NCI-H2227 (cell line): Measurements from ENCODE around the gene HCRTR2.
"Not testable (repeated sequence)": the region's sequence is repeated elsewhere in the genome, so short reads cannot be mapped to it uniquely, and the experiment has no call there.

Experiments used
- DNase-seq: peaks from one replicate; lab custom pipeline; 2025; ENCODE audit not compliant: unreplicated experiment; lab: John Stamatoyannopoulos, UW

HCRTR2 gene

DNA sequence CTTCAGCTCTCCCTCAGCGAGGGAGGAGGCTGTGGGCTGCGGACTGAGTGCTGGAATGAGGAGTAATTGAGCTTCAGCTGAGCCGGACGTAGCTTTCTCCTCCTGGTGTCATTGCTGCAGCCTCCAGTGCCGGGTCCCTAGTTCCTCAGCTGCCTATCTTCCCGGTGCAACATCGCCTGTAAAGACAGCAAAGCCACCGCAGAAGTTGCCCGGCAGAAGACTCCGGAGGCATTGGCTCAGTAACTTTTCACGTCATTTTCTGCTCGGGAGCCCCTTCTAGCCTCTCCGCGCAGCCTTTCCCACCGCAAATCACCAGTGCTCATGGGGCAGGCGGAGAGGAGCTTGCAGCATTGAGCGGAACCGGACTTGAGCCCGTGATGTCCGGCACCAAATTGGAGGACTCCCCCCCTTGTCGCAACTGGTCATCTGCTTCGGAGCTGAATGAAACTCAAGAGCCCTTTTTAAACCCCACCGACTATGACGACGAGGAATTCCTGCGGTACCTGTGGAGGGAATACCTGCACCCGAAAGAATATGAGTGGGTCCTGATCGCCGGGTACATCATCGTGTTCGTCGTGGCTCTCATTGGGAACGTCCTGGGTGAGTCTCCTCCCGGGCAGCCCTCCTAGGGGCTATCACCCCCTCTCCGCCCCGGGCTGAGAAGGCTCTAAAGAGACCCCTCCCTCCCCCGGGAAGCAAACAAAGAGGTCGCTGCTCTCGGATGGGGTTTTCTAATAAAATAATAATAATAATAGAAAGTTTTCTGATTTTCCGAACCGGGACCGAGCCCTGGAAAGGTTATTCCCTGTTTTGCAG lies at the start of gene HCRTR2:
TSS of gene HCRTR2 (plus strand) at position 305 of the 816 bp plus-strand sequence. CDS start at position 378, 73 bp downstream.
- DNase-seq: no peak

DNA sequence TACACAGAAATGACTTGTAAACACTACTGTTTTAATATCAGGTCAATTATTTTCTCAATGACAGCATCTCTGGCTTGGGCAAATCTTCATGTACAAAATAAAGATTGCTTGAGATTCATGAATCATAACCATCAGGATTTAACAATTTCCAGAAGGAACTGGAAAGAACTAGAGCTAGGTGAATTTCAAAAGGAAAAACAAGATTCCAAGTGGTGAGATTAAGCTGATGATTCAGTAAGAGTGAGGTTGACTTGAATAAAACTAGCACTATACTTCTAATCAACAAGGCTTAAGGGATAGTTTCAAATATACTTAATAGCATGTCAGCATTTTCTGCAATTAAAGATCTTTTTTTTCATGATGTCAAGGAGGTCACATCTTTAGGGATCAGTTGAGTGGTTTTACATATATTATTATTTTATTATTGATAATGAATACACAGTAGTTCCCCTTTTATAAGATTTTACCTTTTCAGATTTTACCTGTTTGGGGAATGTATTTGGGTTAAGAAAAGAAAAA lies 43.5 kb upstream of the HCRTR2 start:
- DNase-seq: no peak

DNA sequence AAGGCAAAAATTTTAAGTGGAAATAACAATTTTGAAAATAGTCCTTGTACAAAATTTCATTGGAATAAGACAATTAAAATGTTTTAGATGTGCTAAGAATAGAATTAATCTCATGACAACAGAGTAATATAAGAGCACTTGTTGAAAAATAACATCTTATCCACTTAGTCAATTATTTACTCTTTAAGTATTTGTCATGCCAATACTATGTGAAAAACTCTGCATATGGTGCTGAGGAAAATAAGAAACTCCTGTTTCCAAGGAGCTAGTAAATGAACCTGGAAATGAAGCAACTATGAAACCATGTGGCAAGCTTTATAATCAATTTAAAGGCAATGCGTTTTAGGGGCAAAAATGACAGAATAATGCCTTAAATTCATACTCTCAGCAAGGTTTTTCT lies 42.7 kb upstream of the HCRTR2 start:
- DNase-seq: no peak

DNA sequence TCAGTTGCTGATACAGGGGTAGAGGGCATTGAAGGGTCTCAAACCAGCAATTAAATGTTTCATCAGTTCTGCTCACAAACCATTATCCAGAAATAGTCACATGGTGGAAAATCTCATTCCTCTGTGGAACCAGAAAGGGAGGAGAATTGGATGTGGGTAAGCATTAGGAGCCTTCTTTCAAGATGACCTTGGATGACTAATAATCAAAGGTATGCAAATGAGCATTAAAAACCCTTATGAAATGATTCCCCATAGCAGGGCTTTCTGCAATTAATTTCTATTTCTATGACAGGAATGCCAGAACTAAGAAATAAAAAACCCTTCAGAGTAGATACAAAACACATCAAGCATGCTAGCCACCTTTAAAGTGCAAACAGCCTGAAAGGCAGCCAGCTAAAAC lies 37.4 kb upstream of the HCRTR2 start:
- DNase-seq: no peak

DNA sequence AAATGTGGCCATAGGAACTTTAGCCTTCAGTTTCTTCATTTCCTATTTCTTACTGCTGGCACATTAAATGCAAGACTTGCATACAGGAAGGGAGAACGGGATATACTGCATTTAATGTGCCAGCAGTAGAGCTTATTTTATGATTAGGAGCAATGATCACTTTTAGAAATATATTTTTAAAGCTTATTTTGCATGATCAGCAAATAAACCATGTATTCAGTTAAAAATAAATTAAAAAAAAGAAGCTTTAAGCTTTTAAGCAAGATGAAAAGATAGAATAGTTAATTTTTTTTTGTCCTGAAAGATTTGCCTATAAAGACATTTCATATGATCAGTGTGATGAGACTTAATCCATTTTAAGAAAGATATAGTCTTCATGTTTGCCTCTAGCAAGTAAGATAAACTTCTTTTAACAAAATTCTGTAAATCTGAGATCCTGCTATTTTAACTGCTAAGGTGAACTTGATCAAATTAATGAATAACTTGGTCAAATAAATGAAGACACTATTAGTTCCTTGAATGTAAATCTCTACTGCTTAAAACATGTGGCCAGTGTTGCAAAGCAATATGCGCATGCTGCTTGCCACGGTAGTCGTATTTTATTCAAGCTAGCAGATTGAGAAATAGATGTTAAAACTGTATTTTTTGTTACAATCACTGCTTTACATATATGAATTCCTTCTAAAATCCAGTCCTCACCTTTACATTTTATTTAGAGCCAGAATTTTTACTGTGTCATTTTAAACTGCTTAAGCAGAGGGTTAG lies 36.2 kb upstream of the HCRTR2 start:
- DNase-seq: no peak

DNA sequence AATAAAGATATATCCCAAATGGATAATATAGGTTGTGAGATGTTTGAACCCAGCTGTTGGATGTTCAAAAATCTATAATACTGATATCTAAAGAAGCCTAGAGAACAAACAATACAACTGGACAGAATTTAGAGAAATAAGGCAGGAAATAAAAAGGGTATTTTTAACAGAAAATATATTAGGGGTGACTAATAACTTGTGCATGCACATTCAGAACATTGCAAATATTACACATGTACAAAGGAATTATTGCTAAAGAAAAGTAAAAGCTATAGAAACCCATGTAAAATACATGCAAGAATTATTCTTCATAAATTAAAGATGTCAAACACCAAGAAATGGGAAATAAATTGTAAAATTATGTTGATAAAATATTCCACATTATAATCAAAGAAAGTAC lies 32.7 kb upstream of the HCRTR2 start:
- DNase-seq: no peak

DNA sequence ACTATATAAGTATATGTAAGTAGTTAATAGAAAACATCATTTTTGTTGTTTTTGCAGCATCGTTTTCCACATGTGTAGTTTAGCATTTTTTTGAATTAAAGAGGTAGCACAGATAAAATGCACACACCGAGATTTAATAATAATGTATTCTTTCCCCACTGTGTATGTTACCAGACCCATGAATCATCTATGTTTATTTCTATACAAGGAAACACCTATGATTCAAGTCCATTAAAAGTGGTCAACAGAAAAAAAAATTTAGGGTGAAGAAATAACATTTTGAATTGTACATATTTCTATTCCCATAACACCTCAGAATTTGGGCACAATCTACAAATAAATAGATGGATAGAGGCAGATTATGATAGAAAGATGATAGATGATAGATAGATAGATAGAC lies 31.7 kb upstream of the HCRTR2 start:
- DNase-seq: no peak

DNA sequence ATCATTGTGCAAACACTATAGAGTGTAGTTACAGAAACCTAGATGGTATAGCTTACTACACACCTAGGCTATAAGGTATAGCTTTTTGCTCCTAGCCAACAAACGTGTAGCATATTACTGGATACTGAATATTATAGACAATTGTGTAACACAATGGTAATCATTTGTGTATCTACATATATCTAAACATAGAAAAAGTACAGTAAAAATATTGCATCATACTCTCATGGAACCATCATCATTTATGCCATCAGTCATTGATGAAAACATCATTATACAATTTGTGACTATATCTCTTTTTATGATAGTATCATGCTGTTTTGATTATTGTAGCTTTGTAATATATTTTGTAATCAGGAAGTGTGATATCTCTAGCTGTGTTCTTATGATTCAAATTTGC lies 21.0 kb upstream of the HCRTR2 start:
- DNase-seq: no peak

DNA sequence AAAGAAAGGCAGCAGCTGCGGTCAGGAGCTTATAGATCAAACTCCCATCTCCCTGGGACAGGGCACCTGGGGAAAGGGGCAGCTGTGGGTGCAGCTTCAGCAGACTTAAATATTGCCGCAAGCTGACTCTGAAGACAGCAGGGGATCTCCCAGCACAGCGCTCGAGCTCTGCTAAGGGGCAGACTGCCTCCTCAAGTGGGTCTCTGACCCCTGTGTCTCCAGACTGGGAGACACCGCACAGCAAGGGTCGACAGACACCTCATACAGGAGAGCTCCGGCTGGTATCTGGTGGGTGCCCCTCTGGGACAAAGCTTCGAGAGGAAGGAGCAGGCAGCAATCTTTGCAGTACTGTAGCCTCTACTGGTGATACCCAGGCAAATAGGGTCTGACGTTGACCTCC lies 15.5 kb upstream of the HCRTR2 start:
- DNase-seq: not testable (repeated sequence)

DNA sequence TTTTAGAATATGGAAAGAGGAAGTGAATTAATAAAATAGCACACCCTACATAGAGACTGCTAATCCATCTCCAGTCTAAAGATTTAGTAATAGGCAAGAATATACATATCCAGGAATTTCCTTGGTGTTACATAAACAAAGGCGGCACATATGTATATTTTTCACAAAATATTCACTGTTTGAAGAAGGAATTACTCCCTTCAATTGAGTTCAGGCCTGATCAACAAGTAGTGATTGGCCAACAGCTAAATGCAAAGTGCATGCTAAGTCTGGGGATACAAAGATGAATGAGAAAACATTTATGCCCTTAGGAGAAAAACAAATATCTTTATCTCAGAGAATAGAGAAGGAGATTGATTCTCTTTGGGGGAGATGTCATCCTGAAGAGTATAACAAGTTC lies 6.5 kb upstream of the HCRTR2 start:
- DNase-seq: no peak

DNA sequence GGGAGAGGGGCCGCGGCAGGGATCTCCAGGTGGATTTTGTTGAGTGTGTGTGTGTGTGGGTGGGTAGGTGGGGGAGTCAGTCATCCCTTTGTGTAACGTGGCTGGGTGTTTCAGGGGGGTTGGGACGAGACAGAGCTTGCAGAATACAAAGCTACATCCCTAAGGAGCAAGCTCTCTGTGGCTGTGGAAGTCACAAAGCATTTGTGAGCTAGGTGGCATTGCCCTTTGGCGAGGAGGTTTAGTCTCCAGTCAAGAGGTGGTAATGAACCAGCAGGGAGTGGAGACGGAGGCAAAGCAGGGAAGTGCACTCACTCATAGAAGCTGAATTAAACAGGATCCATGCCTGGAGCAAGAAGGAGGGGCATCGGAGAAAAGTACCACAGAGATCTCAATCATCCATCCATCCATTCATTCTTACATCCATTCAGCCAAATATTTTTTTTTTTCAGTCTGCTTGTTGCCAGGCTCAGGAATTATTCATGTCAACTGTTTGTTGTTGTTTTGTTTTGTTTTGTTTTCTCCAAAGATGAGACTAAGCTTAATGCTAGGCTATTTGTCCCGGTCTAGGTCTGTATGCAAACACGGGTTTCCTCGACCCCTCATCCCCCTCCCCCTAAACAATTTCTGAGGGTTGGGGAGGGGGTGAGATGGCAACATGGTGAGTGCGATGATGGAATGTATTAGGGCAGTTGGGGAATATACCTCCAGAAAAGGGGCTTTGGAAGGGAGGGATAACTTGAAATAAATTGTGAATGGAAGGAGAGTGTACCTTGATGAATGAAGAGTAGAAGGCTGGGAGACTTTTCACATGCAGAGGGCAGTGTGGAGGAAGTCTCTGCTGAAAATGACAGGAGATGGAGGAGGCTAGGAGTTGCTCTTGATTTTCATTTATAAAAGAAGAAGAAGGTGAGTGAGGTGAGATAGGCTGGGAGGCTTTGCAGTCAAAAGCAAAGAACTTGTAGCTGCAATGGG lies 1.0 kb downstream of the HCRTR2 start:
- no peak for DNase-seq

DNA sequence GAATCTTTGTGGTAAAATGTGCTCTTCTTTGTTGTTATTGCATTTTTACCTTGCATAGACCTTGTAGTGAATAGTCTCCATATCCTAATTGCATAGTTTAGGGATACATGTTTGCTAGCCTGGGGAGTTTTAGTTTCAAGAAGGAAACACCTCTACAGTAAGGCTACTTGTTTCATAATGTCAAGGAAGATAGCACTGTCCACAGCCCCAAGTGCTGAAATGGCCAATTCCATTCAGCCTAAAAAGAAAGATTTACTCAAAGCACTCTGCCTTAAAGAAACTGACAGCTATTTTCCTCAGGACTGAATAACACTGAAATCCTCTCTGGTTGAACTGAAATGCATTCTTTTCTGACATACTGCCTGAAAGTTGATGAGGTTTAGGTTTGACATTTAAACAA lies 2.6 kb downstream of the HCRTR2 start:
- no peak for DNase-seq

DNA sequence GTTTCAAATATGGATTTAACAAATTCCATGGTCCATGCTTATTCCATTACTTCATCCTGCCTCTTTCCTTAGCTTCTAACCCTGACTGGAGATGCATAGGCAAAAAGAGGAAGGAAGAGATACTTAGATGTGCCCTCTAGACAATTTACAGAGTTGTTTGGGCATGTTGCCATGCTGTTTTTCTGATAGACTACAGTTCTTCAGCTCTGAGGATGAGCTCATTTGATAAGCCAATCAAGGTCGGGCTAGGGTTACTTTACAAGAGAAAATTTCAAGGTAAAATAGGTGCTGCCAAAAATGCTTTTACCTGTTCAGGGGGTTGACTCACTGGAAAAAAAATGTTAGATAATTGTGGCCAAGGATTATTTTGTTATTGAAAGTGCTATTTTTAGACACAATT lies 5.9 kb downstream of the HCRTR2 start:
- DNase-seq: no peak

DNA sequence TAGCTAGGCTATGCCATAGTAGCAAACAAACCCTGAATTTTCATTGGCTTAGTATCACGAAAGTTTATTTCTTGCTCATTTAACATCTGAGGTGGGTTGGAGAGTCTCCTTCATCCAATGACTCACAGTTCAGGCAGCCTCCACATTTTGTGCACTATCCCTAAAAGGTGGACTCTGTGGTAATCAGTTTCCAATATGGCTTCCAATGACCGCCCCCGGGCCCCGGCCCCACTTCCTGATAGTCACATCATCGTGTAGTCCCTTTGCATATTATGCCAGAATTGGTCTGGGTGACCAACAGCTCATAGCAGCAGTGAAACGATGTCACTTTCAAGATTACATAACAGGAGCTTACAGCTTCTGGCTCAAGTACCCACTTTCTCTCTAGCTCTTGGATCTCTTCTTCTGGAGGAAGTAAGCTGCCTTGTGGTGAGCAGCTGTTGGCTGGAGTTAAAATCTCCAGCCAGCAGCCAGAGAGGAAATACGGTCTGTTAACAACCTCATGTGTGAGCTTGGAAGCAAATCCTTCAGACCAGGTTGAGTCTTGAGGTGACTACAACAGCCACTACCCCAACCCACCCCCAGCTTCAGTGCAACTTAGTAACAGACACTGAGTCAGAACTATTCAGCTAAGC lies 7.8 kb downstream of the HCRTR2 start:
- no peak for DNase-seq

DNA sequence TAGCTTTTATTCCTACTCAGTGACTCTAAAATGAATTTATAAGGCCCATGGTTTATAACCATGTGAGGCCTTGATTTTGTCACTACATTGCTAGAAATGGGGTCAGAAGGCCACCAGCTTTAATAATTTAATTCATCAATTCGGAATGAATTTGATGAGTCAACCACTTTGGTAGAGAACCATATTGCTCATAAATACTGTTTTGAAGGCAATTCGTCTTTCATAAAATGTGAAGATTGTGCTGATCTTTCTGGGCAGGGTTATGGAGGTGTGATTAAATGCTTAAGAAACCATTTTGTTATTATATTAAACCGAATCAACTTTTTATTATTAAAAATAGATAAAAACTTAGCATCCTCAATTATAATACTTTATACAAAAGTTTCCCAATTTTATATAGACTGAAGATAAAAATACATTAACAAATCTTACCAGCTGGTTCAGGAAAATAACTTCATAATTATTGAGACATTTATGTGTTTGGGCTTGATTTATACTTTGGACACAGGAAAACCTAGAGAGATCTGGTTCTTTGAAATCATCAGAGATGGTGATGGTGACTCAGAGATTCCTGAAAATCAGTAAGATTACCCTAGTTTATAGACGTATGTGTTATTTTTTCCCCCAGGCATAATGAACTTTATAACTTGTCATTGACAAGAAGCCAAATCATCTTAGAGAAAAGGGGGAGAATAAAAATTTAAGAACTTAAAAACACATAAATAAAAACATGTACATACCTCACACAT lies 10.6 kb downstream of the HCRTR2 start:
- no peak for DNase-seq

DNA sequence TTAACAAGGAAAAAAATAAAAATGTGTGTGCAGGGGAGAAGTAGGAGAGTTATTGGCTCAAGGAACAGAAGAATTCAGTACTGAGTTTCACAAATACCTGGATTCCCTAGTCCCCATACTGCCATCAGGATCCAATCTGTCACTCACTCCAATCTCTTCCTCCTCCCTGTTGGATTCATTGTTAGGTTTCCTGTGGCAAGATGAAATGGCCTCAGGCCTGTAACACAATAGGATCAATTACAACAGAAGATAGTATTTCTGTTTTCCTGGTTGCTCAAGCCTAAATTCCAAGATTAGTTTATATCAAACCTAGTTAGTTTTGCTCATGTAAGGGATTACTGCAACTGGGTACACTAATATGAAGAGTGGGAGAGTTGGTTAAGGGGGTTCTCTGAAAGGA lies 24.4 kb downstream of the HCRTR2 start:
- no peak for DNase-seq

DNA sequence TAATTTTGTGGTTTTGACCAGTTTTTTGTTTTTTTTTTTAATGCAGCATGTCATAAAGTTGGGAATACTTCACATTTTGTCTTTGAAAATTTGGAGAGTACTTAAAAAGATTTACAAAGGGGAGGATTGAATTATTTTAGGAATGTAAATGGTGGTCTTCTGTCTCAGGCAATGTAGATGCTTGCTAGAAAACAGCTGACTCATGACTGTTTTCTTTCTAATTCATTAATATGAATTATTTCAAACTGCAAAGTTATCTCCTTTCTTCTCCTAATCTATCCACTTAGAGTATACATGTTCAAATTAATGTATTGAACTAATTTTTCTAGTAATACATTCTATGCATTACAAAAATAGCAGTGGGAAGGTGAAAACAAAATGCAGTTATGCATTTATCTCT lies 24.9 kb downstream of the HCRTR2 start:
- no peak for DNase-seq

DNA sequence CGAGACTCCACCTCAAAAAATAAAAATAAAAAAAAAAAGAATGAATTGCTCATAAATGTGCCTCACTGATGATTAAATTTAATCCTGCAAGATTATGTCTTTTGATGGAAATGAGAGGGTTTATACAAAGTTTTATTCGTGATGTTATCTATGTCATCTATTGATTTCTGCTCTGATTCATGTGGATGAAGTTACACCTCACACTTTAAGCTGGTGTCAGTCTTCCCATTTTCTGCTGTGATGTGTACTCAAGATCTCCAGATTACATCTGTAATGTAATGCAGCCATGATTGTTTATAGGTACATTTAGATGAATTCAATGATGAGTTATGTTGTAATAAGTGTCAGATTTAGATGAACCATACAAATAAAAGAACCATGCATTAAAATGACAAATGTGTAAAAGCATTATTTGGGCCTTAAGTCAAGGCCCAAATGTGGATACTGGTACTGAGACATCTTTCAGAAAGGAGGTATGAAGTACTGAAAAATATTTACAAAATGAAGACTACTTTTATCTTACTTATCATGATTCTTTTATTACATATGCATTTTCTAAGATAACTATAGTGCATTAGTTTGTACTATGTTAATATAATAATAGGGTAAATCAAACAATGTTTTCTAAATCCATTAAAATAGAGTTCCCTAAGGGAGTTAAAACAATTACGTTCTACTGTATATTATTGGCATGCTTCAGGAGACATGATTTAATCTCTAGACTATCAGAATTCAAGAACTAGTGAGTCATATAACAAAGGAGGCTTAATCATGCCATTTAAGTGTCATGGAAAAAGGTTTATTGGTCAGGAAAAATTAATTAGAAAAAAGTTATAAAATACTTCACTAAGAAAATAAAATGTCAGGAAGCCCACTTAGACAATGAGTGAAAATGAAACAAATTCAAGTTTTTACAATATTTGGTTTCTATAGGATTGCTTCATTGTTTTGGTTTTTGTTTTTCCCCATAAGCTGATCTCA lies 34.5 kb downstream of the HCRTR2 start:
- no peak for DNase-seq

DNA sequence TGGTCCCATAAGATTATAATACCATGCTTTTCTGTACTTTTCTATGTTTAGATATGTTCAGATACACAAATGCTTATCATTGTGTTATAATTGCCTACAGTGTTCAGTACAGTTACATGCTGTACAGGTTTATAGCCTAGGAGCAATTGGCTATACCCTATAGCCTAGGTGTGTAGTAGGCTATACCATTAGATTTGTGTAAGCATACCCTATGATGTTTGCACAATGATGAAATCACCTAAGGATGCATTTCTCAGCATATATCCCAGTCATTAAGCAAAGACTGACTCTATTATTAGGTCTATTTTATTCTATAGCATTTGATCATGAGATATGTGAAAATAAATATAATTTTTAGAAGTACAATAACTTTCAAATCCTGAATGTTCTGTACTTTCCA lies 36.6 kb downstream of the HCRTR2 start:
- no peak for DNase-seq
